ENCODE data around the gene RECK.
A peak's percentile ranks its signal among the peaks of the same experiment; 100 is the strongest.

The RECK gene

GRCh38 chr9:36162211-36162738 lies 125.6 kb downstream of the RECK start:
- no peak for DNase-seq

GRCh38 chr9:36163049-36163785 lies 126.5 kb downstream of the RECK start:
- DNase-seq: no peak

GRCh38 chr9:36163786-36164170 lies 127.1 kb downstream of the RECK start:
- DNase-seq: no peak

- no peak for DNase-seq
Observed at GRCh38 chr9:36164372-36164771, 127.7 kb downstream of the RECK start.

- no peak for DNase-seq
Observed at GRCh38 chr9:36164989-36165388, 128.3 kb downstream of the RECK start.

- no peak for DNase-seq
Observed at GRCh38 chr9:36165826-36166167, 129.1 kb downstream of the RECK start.

GRCh38 chr9:36166168-36166927 lies 129.6 kb downstream of the RECK start:
- DNase-seq: peak; percentile 50

- DNase-seq: no peak
Observed at GRCh38 chr9:36169166-36169565, 132.5 kb downstream of the RECK start, which contains the start of gene CCIN. Gene CCIN (plus strand): TSS chr9:36169388. CDS start chr9:36169503, 115 bp downstream.

- no peak for DNase-seq
Observed at GRCh38 chr9:36169708-36170107, 133.0 kb downstream of the RECK start.

GRCh38 chr9:36170531-36170930 lies 133.8 kb downstream of the RECK start:
- no peak for DNase-seq

GRCh38 chr9:36173861-36174260 lies 137.1 kb downstream of the RECK start:
- DNase-seq: no peak
